HG03060 (cell line): Measurements from ENCODE around the gene MID1IP1.

Experiments used
- ATAC-seq: cut with Tn5 transposase; IDR thresholded peaks from one replicate; pipeline ENCODE4 v1.9.1; 2021; ENCODE audit warnings: low read depth, moderate number of reproducible peaks; ENCODE audit not compliant: unreplicated experiment

MID1IP1 gene

GRCh38 chrX:38811515-38812243, 10.4 kb downstream of the MID1IP1 start:
- ATAC-seq, result no peak

- no peak for ATAC-seq
Observed at GRCh38 chrX:38816155-38816554, 14.9 kb downstream of the MID1IP1 start.

GRCh38 chrX:38817004-38817703, 15.9 kb downstream of the MID1IP1 start:
- ATAC-seq, result no peak

- ATAC-seq, result no peak
Observed at GRCh38 chrX:38819163-38819562, 17.9 kb downstream of the MID1IP1 start.

- no peak for ATAC-seq
Observed at GRCh38 chrX:38819709-38820108, 18.4 kb downstream of the MID1IP1 start.

GRCh38 chrX:38820751-38821150, 19.5 kb downstream of the MID1IP1 start:
- no peak for ATAC-seq

- no peak for ATAC-seq
Observed at GRCh38 chrX:38824176-38824575, 22.9 kb downstream of the MID1IP1 start.

GRCh38 chrX:38831949-38832348, 30.7 kb downstream of the MID1IP1 start:
- no peak for ATAC-seq

- ATAC-seq, result no peak
Observed at GRCh38 chrX:38837389-38837788, 36.1 kb downstream of the MID1IP1 start.

- no peak for ATAC-seq
Observed at GRCh38 chrX:38839277-38839676, 38.0 kb downstream of the MID1IP1 start.

- no peak for ATAC-seq
Observed at GRCh38 chrX:38839944-38840343, 38.7 kb downstream of the MID1IP1 start.

GRCh38 chrX:38841750-38842149, 40.5 kb downstream of the MID1IP1 start:
- no peak for ATAC-seq

GRCh38 chrX:38845426-38845825, 44.2 kb downstream of the MID1IP1 start:
- no peak for ATAC-seq

GRCh38 chrX:38847206-38847902, 46.1 kb downstream of the MID1IP1 start:
- no peak for ATAC-seq

GRCh38 chrX:38847903-38848230, 46.6 kb downstream of the MID1IP1 start:
- no peak for ATAC-seq

GRCh38 chrX:38848671-38849455, 47.6 kb downstream of the MID1IP1 start:
- no peak for ATAC-seq

- no peak for ATAC-seq
Observed at GRCh38 chrX:38850807-38851544, 49.7 kb downstream of the MID1IP1 start.

- no peak for ATAC-seq
Observed at GRCh38 chrX:38854305-38854704, 53.0 kb downstream of the MID1IP1 start.
